ENCODE results near the gene FNDC1.

- TF ChIP-seq CTCF (IDR thresholded peaks at IDR 0.05) (no peak), EZH2 (IDR thresholded peaks at IDR 0.05; ENCODE audit: borderline replicate concordance, insufficient read depth, low read depth, low read length, poor library complexity, severe bottlenecking) (no peak)
These were observed 45.1 kb downstream of the FNDC1 start for GRCh38 chr6:159214281-159214680.

Measured in B cell (primary cell).